ENCODE results near the gene TRIM2.

Gene TRIM2

GRCh38 chr4:153170407-153170806, 33.8 kb upstream of the TRIM2 start:
- Histone ChIP-seq H3K9ac (ENCODE audit: low read depth, low read length) (no peak overlapping the region), H3K36me3 (ENCODE audit: control insufficient read depth, insufficient read depth, low read length) (no peaks in the 10 kb centered on the region)

GRCh38 chr4:153174821-153175567, 29.2 kb upstream of the TRIM2 start:
- no peak overlapping the region for H3K4me3 ChIP-seq (ENCODE audit: low read depth, low read length)
- H3K27me3 ChIP-seq (ENCODE audit: control insufficient read depth, insufficient read depth, low read length) = no peaks in the 10 kb centered on the region
- no peak overlapping the region for H3K27ac ChIP-seq (ENCODE audit: low read depth, low read length)
- H3K9ac ChIP-seq (ENCODE audit: low read depth, low read length) = no peak overlapping the region
- H3K4me1 ChIP-seq (ENCODE audit: control insufficient read depth, insufficient read depth, low read length) = no peaks in the 10 kb centered on the region
- no peaks in the 10 kb centered on the region for H3K36me3 ChIP-seq (ENCODE audit: control insufficient read depth, insufficient read depth, low read length)
- no peaks in the 10 kb centered on the region for H3K9me3 ChIP-seq (ENCODE audit: control insufficient read depth, insufficient read depth, low read length)

More at GRCh38 chr4:153170407-153170806, 33.8 kb upstream of the TRIM2 start:
- no peak overlapping the region for H3K4me3 ChIP-seq (ENCODE audit: low read depth, low read length)
- H3K9me3 ChIP-seq (ENCODE audit: control insufficient read depth, insufficient read depth, low read length) = no peaks in the 10 kb centered on the region
- no peak overlapping the region for H3K27ac ChIP-seq (ENCODE audit: low read depth, low read length)
- no peaks in the 10 kb centered on the region for H3K4me1 ChIP-seq (ENCODE audit: control insufficient read depth, insufficient read depth, low read length)
- no peaks in the 10 kb centered on the region for H3K27me3 ChIP-seq (ENCODE audit: control insufficient read depth, insufficient read depth, low read length)

GRCh38 chr4:153176938-153177337, 27.3 kb upstream of the TRIM2 start:
- Histone ChIP-seq H3K27me3 (ENCODE audit: control insufficient read depth, insufficient read depth, low read length) (no peaks in the 10 kb centered on the region), H3K9me3 (ENCODE audit: control insufficient read depth, insufficient read depth, low read length) (no peaks in the 10 kb centered on the region), H3K36me3 (ENCODE audit: control insufficient read depth, insufficient read depth, low read length) (no peaks in the 10 kb centered on the region), H3K9ac (ENCODE audit: low read depth, low read length) (no peak overlapping the region), H3K4me1 (ENCODE audit: control insufficient read depth, insufficient read depth, low read length) (no peaks in the 10 kb centered on the region), H3K27ac (ENCODE audit: low read depth, low read length) (no peak overlapping the region), H3K4me3 (ENCODE audit: low read depth, low read length) (no peak overlapping the region)

- no peaks in the 10 kb centered on the region for H3K27me3 ChIP-seq (ENCODE audit: control insufficient read depth, insufficient read depth, low read length)
- H3K27ac ChIP-seq (ENCODE audit: low read depth, low read length) = no peak overlapping the region
- no peaks in the 10 kb centered on the region for H3K9me3 ChIP-seq (ENCODE audit: control insufficient read depth, insufficient read depth, low read length)
- no peak overlapping the region for H3K4me3 ChIP-seq (ENCODE audit: low read depth, low read length)
- no peaks in the 10 kb centered on the region for H3K4me1 ChIP-seq (ENCODE audit: control insufficient read depth, insufficient read depth, low read length)
- H3K36me3 ChIP-seq (ENCODE audit: control insufficient read depth, insufficient read depth, low read length) = no peaks in the 10 kb centered on the region
- H3K9ac ChIP-seq (ENCODE audit: low read depth, low read length) = no peak overlapping the region
Observed at GRCh38 chr4:153177841-153178240, 26.4 kb upstream of the TRIM2 start.

- Histone ChIP-seq H3K9me3 (ENCODE audit: control insufficient read depth, insufficient read depth, low read length) (no peaks in the 10 kb centered on the region), H3K36me3 (ENCODE audit: control insufficient read depth, insufficient read depth, low read length) (no peaks in the 10 kb centered on the region), H3K4me1 (ENCODE audit: control insufficient read depth, insufficient read depth, low read length) (no peaks in the 10 kb centered on the region), H3K4me3 (ENCODE audit: low read depth, low read length) (no peak overlapping the region), H3K27ac (ENCODE audit: low read depth, low read length) (no peak overlapping the region), H3K9ac (ENCODE audit: low read depth, low read length) (no peak overlapping the region), H3K27me3 (ENCODE audit: control insufficient read depth, insufficient read depth, low read length) (no peaks in the 10 kb centered on the region)
Observed at GRCh38 chr4:153179100-153179499, 25.1 kb upstream of the TRIM2 start.

- no peaks in the 10 kb centered on the region for H3K36me3 ChIP-seq (ENCODE audit: control insufficient read depth, insufficient read depth, low read length)
- H3K9me3 ChIP-seq (ENCODE audit: control insufficient read depth, insufficient read depth, low read length) = no peaks in the 10 kb centered on the region
- H3K4me3 ChIP-seq (ENCODE audit: low read depth, low read length) = no peak overlapping the region
- H3K9ac ChIP-seq (ENCODE audit: low read depth, low read length) = no peak overlapping the region
- no peaks in the 10 kb centered on the region for H3K4me1 ChIP-seq (ENCODE audit: control insufficient read depth, insufficient read depth, low read length)
- H3K27me3 ChIP-seq (ENCODE audit: control insufficient read depth, insufficient read depth, low read length) = no peaks in the 10 kb centered on the region
- no peak overlapping the region for H3K27ac ChIP-seq (ENCODE audit: low read depth, low read length)
Observed at GRCh38 chr4:153181293-153181692, 22.9 kb upstream of the TRIM2 start.

- no peak overlapping the region for H3K27ac ChIP-seq (ENCODE audit: low read depth, low read length)
Observed at GRCh38 chr4:153181700-153182099, 22.5 kb upstream of the TRIM2 start.

GRCh38 chr4:153183146-153183545, 21.1 kb upstream of the TRIM2 start:
- H3K36me3 ChIP-seq (ENCODE audit: control insufficient read depth, insufficient read depth, low read length) = no peaks in the 10 kb centered on the region
- H3K4me1 ChIP-seq (ENCODE audit: control insufficient read depth, insufficient read depth, low read length) = no peaks in the 10 kb centered on the region

More at GRCh38 chr4:153181700-153182099, 22.5 kb upstream of the TRIM2 start:
- no peak overlapping the region for H3K9ac ChIP-seq (ENCODE audit: low read depth, low read length)
- no peaks in the 10 kb centered on the region for H3K27me3 ChIP-seq (ENCODE audit: control insufficient read depth, insufficient read depth, low read length)
- H3K9me3 ChIP-seq (ENCODE audit: control insufficient read depth, insufficient read depth, low read length) = no peaks in the 10 kb centered on the region
- no peaks in the 10 kb centered on the region for H3K4me1 ChIP-seq (ENCODE audit: control insufficient read depth, insufficient read depth, low read length)
- H3K4me3 ChIP-seq (ENCODE audit: low read depth, low read length) = no peak overlapping the region
- no peaks in the 10 kb centered on the region for H3K36me3 ChIP-seq (ENCODE audit: control insufficient read depth, insufficient read depth, low read length)

GRCh38 chr4:153185331-153185852, 18.9 kb upstream of the TRIM2 start:
- no peak overlapping the region for H3K4me3 ChIP-seq (ENCODE audit: low read depth, low read length)
- no peaks in the 10 kb centered on the region for H3K27me3 ChIP-seq (ENCODE audit: control insufficient read depth, insufficient read depth, low read length)
- peaks cover 10% of the 10 kb centered on the region for H3K4me1 ChIP-seq (ENCODE audit: control insufficient read depth, insufficient read depth, low read length)
- no peak overlapping the region for H3K9ac ChIP-seq (ENCODE audit: low read depth, low read length)
- H3K36me3 ChIP-seq (ENCODE audit: control insufficient read depth, insufficient read depth, low read length) = no peaks in the 10 kb centered on the region
- H3K9me3 ChIP-seq (ENCODE audit: control insufficient read depth, insufficient read depth, low read length) = no peaks in the 10 kb centered on the region
- no peak overlapping the region for H3K27ac ChIP-seq (ENCODE audit: low read depth, low read length)

More at GRCh38 chr4:153183146-153183545, 21.1 kb upstream of the TRIM2 start:
- Histone ChIP-seq H3K27me3 (ENCODE audit: control insufficient read depth, insufficient read depth, low read length) (no peaks in the 10 kb centered on the region), H3K9me3 (ENCODE audit: control insufficient read depth, insufficient read depth, low read length) (no peaks in the 10 kb centered on the region), H3K27ac (ENCODE audit: low read depth, low read length) (no peak overlapping the region), H3K4me3 (ENCODE audit: low read depth, low read length) (no peak overlapping the region), H3K9ac (ENCODE audit: low read depth, low read length) (no peak overlapping the region)

- H3K27me3 ChIP-seq (ENCODE audit: control insufficient read depth, insufficient read depth, low read length) = no peaks in the 10 kb centered on the region
Observed at GRCh38 chr4:153186046-153186728, 18.1 kb upstream of the TRIM2 start.

More at GRCh38 chr4:153186046-153186728, 18.1 kb upstream of the TRIM2 start:
- H3K9me3 ChIP-seq (ENCODE audit: control insufficient read depth, insufficient read depth, low read length) = no peaks in the 10 kb centered on the region
- H3K36me3 ChIP-seq (ENCODE audit: control insufficient read depth, insufficient read depth, low read length) = no peaks in the 10 kb centered on the region
- H3K4me3 ChIP-seq (ENCODE audit: low read depth, low read length) = no peak overlapping the region
- no peak overlapping the region for H3K27ac ChIP-seq (ENCODE audit: low read depth, low read length)
- no peak overlapping the region for H3K9ac ChIP-seq (ENCODE audit: low read depth, low read length)
- H3K4me1 ChIP-seq (ENCODE audit: control insufficient read depth, insufficient read depth, low read length) = peaks cover 10% of the 10 kb centered on the region

All from HUES48 (cell line).